Fibroblast of the aortic adventitia (primary cell): ENCODE measurements around the gene SFTPB. TPM values are rescaled to one million over a fixed set of nuclear protein-coding genes. Genes with fewer than 3 reads are reported as not detected.

Experiments used
- DNase-seq: peaks from one replicate; pipeline ENCODE4 v3.0.0-alpha.2; 2010; ENCODE audit warnings: low read depth
- H3K4me3 ChIP-seq: 2 replicates; pipeline ENCODE4 v1.5.1; 2011; ENCODE audit warnings: low read depth, mild to moderate bottlenecking, control low read depth, low read length, moderate library complexity
- CTCF ChIP-seq: IDR thresholded peaks from 2 replicates; pipeline ENCODE4 v1.5.1; 2011; ENCODE audit warnings: mild to moderate bottlenecking, low read length, control low read depth, inconsistent platforms; ENCODE audit not compliant: insufficient read depth
- total RNA-seq: library from RNA; depleted of rRNA; stranded (reverse); fragments of >200 nt; gene quantifications from 2 replicates; pipeline ENCODE4 v1.2.3, GENCODE V29; 2012; ENCODE audit warnings: low replicate concordance

Gene SFTPB
- total RNA-seq, 1 donor = 0.09 TPM

DNA sequence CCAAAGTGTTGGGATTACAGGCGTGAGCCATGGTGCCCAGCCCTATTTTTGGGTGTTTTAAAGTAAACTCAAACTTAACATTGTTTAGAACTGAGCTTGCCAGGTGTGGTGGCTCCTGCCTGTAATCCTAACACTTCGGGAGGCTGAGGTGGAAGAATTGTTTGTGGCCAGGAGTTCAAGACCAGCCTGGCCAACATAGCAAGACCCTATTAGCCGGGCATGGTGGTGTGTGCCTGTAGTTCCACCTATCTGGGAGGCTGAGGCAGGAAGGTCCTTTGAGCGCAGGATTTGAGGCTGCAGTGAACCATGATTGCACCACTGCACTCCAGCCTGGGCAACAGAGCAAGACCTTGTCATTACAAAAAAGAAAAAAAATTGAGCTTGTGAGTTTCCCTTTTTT lies 17.5 kb downstream of the SFTPB start:
- TF ChIP-seq CTCF = no peak
- DNase-seq = no peak
- H3K4me3 ChIP-seq = no peak overlapping the region

DNA sequence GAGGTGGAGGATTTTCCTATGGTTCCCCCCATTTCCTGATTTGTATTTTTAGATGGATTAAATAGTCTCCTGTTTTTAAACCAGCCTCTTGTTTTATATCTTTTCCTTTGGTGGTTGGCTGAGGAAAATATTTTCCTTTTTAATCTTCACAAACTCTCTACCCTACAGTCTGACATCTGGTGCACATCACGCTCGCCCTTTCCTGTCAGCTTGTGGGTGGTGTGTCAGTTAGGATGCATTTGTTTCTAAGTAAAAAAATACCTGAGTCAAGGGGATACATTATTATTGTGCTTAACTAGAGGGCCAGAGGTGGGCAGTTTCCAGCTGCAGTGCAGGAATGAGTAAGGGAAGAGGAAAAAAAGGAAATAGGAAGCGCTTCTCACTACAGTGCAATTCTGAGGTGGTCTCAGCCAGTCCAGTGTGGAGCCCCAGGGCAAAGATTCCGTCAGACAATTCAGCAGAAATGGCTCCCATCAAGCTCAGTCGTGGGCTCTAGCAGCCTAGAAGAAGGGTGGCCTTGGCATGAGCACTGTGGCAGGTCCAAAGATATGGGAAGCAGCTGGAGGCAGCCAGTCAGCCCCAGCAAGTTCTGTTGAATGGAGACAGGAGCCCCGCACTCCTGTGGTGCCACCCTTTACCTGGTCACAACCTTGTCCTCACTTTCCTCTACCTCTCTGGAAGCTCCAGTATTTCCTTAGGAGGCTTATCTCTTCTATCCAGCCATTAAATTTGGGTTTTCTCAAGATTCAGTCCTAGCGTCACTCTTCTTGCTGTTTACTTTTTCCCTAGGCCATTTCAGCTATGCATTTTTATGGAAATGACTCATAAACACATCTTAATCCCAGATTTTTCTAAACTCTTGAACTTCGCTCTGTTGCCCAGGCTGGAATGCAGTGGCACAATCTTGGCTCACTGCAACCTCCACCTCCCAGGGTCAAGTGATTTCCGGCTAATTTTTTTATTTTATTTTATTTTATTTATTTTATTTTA lies 18.5 kb downstream of the SFTPB start:
- no peak for TF ChIP-seq CTCF
- peak; percentile 41 for DNase-seq
- no peak overlapping the region for H3K4me3 ChIP-seq

- TF ChIP-seq CTCF = peak; percentile 62
- no peak overlapping the region for H3K4me3 ChIP-seq
- peak; percentile 62 for DNase-seq
These were observed 19.4 kb downstream of the SFTPB start for GRCh38 chr2:85648619-85649018.

- no peak for TF ChIP-seq CTCF
- no peak overlapping the region for H3K4me3 ChIP-seq
- no peak for DNase-seq
These were observed 20.0 kb downstream of the SFTPB start for GRCh38 chr2:85647823-85648526.

- DNase-seq = no peak
- TF ChIP-seq CTCF = no peak
- H3K4me3 ChIP-seq = no peak overlapping the region
These were observed 21.8 kb downstream of the SFTPB start for GRCh38 chr2:85646166-85646565.

GRCh38 chr2:85644909-85645308 lies 23.1 kb downstream of the SFTPB start:
- H3K4me3 ChIP-seq = no peak overlapping the region
- TF ChIP-seq CTCF = no peak
- DNase-seq = no peak
